NCI-H128 (cell line): ENCODE results near the gene TBXAS1.

Experiments
- DNase-seq: peaks from one replicate; lab custom pipeline; 2025; ENCODE audit not compliant: unreplicated experiment; lab: John Stamatoyannopoulos, UW

TBXAS1 gene

GRCh38 chr7:140061607-140061930, 232.5 kb downstream of the TBXAS1 start:
- DNase-seq: no peak

GRCh38 chr7:140062118-140062527, 233.1 kb downstream of the TBXAS1 start:
- no peak for DNase-seq

GRCh38 chr7:140062528-140063299, 233.7 kb downstream of the TBXAS1 start, which contains the start of gene PARP12:
Gene PARP12 (minus strand): TSS chr7:140062951. CDS start chr7:140062847, 104 bp downstream.
- no peak for DNase-seq

- DNase-seq: no peak
Observed at GRCh38 chr7:140067052-140067451, 238.0 kb downstream of the TBXAS1 start.

GRCh38 chr7:140068033-140068432, 239.0 kb downstream of the TBXAS1 start:
- DNase-seq: no peak

GRCh38 chr7:140069298-140069949, 240.4 kb downstream of the TBXAS1 start:
- no peak for DNase-seq
